ENCODE results near the gene RRAGB. TPM values are rescaled to one million over a fixed set of nuclear protein-coding genes. Genes with fewer than 3 reads are reported as not detected.
"Not testable (repeated sequence)": the region's sequence is repeated elsewhere in the genome, so short reads cannot be mapped to it uniquely, and the experiment has no call there.

Gene RRAGB
- total RNA-seq, 2 experiments from 2014 or later = 6.3 to 6.4 TPM

DNA sequence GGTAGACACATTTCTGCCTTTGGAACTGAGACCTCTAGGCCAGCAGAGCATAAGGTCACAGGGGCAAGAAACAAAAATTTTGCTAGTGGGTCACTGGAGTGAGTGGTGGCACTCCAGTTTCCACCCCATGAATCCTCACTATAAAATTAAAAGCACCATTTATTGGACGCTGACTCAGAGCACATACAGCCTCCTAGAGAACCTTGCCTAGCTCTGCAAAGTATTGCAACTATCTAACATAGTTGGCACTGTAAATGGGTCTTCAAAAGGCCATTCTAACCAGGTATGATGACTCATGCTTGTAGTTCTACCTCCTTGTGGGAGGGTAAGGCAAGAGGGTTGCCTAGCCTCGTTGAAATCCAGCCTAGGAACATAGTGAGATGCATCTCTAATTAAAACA is 25.1 kb downstream of the RRAGB start:
- DNase-seq = no peak
- TF ChIP-seq, protein P1, sequence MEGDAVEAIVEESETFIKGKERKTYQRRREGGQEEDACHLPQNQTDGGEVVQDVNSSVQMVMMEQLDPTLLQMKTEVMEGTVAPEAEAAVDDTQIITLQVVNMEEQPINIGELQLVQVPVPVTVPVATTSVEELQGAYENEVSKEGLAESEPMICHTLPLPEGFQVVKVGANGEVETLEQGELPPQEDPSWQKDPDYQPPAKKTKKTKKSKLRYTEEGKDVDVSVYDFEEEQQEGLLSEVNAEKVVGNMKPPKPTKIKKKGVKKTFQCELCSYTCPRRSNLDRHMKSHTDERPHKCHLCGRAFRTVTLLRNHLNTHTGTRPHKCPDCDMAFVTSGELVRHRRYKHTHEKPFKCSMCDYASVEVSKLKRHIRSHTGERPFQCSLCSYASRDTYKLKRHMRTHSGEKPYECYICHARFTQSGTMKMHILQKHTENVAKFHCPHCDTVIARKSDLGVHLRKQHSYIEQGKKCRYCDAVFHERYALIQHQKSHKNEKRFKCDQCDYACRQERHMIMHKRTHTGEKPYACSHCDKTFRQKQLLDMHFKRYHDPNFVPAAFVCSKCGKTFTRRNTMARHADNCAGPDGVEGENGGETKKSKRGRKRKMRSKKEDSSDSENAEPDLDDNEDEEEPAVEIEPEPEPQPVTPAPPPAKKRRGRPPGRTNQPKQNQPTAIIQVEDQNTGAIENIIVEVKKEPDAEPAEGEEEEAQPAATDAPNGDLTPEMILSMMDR (IDR thresholded peaks at IDR 0.05) = no peak
- Mint-ChIP-seq H3K9me3 (no peaks in the 10 kb centered on the region), H3K27ac (no peak overlapping the region), H3K27me3 (no peaks in the 10 kb centered on the region), H3K36me3 (ENCODE audit: low read depth) (peaks cover 36% of the 10 kb centered on the region), H3K4me1 (ENCODE audit: low read depth) (no peaks in the 10 kb centered on the region), H3K4me3 (no peak overlapping the region)
- ChIA-PET CTCF (no interaction called here), POLR2A (no interaction called here)
- no peak for ATAC-seq
- intact Hi-C loops (cut with micrococcal nuclease) = no loop called here

DNA sequence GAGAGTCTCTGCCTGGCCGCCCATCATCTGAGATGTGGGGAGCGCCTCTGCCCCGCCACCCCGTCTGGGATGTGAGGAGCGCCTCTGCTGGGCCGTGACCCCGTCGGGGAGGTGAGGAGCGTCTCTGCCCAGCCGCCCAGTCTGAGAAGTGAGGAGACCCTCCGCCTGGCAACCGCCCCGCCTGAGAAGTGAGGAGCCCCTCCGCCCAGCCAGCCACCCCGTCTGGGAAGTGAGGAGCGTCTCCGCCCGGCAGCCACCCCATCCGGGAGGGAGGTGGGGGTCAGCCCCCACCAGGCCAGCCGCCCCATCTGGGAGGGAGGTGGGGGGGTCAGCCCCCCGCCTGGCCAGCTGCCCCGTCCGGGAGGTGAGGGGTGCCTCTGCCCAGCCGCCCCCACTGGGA is 30.9 kb downstream of the RRAGB start:
- H3K4me3 Mint-ChIP-seq; DNase-seq; H3K27ac Mint-ChIP-seq; ATAC-seq; intact Hi-C loops (cut with micrococcal nuclease); H3K9me3 Mint-ChIP-seq; CTCF ChIA-PET; H3K4me1 Mint-ChIP-seq (ENCODE audit: low read depth); H3K27me3 Mint-ChIP-seq; POLR2A ChIA-PET: not testable (repeated sequence)
- H3K36me3 Mint-ChIP-seq (ENCODE audit: low read depth) = peaks cover 14% of the 10 kb centered on the region

DNA sequence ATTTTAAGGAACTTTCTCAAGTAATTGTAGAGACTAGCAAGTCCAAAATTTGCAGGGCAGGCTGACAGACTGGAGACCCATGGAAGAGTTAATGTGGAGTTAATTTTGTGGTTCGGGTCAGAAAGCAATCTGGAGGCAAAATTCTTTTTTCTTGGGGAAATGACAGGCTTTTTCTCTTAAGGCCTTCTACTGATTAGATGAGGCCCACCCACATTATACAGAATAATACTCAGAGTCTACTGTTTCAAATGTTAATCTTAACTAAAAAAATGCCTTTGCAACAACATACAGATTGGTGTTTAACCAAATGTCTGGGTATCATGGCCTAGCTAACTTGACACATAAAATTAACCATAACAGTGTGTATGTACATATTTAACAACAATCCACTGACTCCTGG is 32.7 kb downstream of the RRAGB start:
- intact Hi-C loops (cut with micrococcal nuclease) = no loop called here
- no peak overlapping the region for H3K4me3 Mint-ChIP-seq
- no peaks in the 10 kb centered on the region for H3K9me3 Mint-ChIP-seq
- ATAC-seq = no peak
- TF ChIP-seq, protein P1 (IDR thresholded peaks at IDR 0.05) = no peak
- ChIA-PET CTCF (no interaction called here), POLR2A (no interaction called here)
- H3K36me3 Mint-ChIP-seq (ENCODE audit: low read depth) = peaks cover 9% of the 10 kb centered on the region
- H3K27ac Mint-ChIP-seq = no peak overlapping the region
- peaks cover 7% of the 10 kb centered on the region for H3K4me1 Mint-ChIP-seq (ENCODE audit: low read depth)
- no peaks in the 10 kb centered on the region for H3K27me3 Mint-ChIP-seq
- no peak for DNase-seq

DNA sequence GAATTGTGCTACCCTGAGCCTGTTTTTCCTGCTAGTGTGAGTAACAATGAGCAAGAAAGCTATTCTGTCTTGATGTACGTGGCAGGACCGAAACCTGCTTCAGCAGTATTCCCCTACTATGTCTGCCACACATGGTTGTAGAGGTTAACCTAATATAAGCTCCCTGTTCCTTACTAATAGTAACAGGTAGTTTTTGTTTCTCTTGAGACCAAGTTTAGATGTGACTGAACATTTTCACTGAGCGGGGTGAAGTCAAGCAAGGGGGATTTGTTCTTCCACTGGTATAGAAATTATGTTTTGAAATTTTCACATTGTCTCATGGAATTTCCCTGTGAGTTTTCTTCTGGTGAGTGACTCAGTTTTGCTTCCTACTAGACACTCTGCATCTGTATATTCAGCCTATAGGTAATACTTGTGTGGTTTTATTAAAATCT is 37.3 kb downstream of the RRAGB start:
- H3K36me3 Mint-ChIP-seq (ENCODE audit: low read depth) = peaks cover 7% of the 10 kb centered on the region
- ChIA-PET POLR2A (no interaction called here), CTCF (interaction anchor here (1.3 kb wide), 1 partner anchor 154 kb away, joined by 3 read pairs; no protein-coding TSS in a partner anchor)
- no peaks in the 10 kb centered on the region for H3K9me3 Mint-ChIP-seq
- DNase-seq (no peak), ATAC-seq (peak; percentile 27)
- no peak overlapping the region for H3K4me3 Mint-ChIP-seq
- H3K27me3 Mint-ChIP-seq = no peaks in the 10 kb centered on the region
- H3K4me1 Mint-ChIP-seq (ENCODE audit: low read depth) = peaks cover 7% of the 10 kb centered on the region
- no peak overlapping the region for H3K27ac Mint-ChIP-seq
- TF ChIP-seq, protein P1 (IDR thresholded peaks at IDR 0.05) = no peak
- intact Hi-C loops (cut with micrococcal nuclease) = no loop called here

DNA sequence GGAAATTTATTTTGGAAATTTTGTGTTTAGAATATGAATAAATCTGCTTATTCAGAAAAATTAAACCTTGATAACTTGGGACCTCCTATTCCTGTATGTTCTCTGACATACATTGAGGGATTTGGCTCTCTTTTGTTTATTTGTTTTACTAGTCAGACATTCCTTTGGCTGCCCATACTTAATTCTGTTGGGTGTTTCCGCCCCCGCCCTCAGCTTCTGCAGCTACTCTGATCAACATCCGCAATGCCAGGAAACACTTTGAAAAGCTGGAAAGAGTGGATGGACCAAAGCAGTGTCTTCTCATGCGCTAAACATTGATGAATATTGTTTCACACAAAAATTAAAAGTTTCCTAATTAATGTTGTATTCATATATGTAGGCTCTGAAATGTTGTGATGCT is 40.5 kb downstream of the RRAGB start:
- no peaks in the 10 kb centered on the region for H3K27me3 Mint-ChIP-seq
- intact Hi-C loops (cut with micrococcal nuclease) = no loop called here
- ChIA-PET POLR2A (no interaction called here), CTCF (no interaction called here)
- peaks cover 7% of the 10 kb centered on the region for H3K4me1 Mint-ChIP-seq (ENCODE audit: low read depth)
- H3K36me3 Mint-ChIP-seq (ENCODE audit: low read depth) = peaks cover 23% of the 10 kb centered on the region
- H3K9me3 Mint-ChIP-seq = no peaks in the 10 kb centered on the region
- no peak overlapping the region for H3K27ac Mint-ChIP-seq
- no peak overlapping the region for H3K4me3 Mint-ChIP-seq
- TF ChIP-seq, protein P1 (IDR thresholded peaks at IDR 0.05) = no peak
- DNase-seq (no peak), ATAC-seq (no peak)

DNA sequence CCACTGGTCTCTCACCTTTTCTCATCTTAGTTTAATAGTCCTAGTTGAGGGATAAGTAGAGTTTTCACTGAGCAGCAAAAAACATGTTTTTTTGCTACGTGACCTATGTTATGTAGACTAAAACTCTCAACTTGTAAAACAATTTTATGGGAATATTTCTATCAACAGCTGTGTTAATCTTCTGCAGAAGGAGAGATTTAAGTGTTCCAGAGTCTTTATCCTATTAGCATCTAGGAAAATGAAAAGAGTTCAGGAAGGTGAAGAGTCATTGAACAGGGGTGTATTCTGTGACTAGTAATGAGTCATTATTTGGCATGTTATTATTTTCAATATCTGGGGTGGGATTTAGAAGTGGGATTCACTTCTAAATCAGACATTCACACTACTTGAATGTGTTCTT is 41.9 kb downstream of the RRAGB start:
- H3K4me3 Mint-ChIP-seq = no peak overlapping the region
- no peak overlapping the region for H3K27ac Mint-ChIP-seq
- POLR2A ChIA-PET = no interaction called here

More for the DNA sequence above, 41.9 kb downstream of the RRAGB start:
- TF ChIP-seq, protein P1 (IDR thresholded peaks at IDR 0.05) = no peak
- H3K27me3 Mint-ChIP-seq = no peaks in the 10 kb centered on the region
- H3K9me3 Mint-ChIP-seq = no peaks in the 10 kb centered on the region
- CTCF ChIA-PET = no interaction called here
- DNase-seq = no peak
- intact Hi-C loops (cut with micrococcal nuclease) = no loop called here
- ATAC-seq = no peak
- H3K4me1 Mint-ChIP-seq (ENCODE audit: low read depth) = peaks cover 6% of the 10 kb centered on the region
- H3K36me3 Mint-ChIP-seq (ENCODE audit: low read depth) = peaks cover 29% of the 10 kb centered on the region

Data from activated CD8-positive, alpha-beta T cell treated with anti-CD3 and anti-CD28 coated beads for 36 hours (primary cell).